Cardiac muscle cell (in vitro differentiated cells and primary cell): Measurements from ENCODE around the gene OBI1. TPM values are rescaled to one million over a fixed set of nuclear protein-coding genes. Genes with fewer than 3 reads are reported as not detected.
A peak's percentile ranks its signal among the peaks of the same experiment; 100 is the strongest.

Source experiments
- DNase-seq, 2 donors: peaks; one replicate each; pipeline versions ENCODE4 v3.0.0 to v3.0.0-alpha.2; 2010 to 2017; ENCODE audit warnings: low read depth in 1 of 2, low spot score in 1 of 2
- H3K27ac ChIP-seq: fragments of 200-600 bp; sonication (generic); 2 replicates; pipeline ENCODE4 v1.5.1; 2016
- H3K27me3 ChIP-seq: fragments of 200-600 bp; sonication (generic); 2 replicates; pipeline ENCODE4 v1.6.0; 2016; ENCODE audit warnings: control low read depth
- H3K36me3 ChIP-seq: fragments of 200-600 bp; sonication (generic); 2 replicates; pipeline ENCODE4 v1.5.1; 2016; ENCODE audit warnings: control low read depth
- H3K4me1 ChIP-seq: fragments of 200-600 bp; sonication (generic); 2 replicates; pipeline ENCODE4 v1.8.1; 2017; ENCODE audit warnings: low read depth, mild to moderate bottlenecking, mixed run types
- H3K4me3 ChIP-seq: fragments of 200-600 bp; sonication (generic); 2 replicates; pipeline ENCODE4 v1.5.1; 2016; ENCODE audit warnings: mild to moderate bottlenecking
- H3K9me3 ChIP-seq: fragments of 200-600 bp; sonication (generic); 2 replicates; pipeline ENCODE4 v1.5.1; 2017; ENCODE audit warnings: low read depth, mild to moderate bottlenecking, control low read depth
- polyA plus RNA-seq: library from polyadenylated mRNA; unstranded; fragments of >200 nt; fragmentation: Nextera tagmentation; extraction: Ambion mirVana; gene quantifications from 2 replicates; pipeline ENCODE4 v1.2.1, GENCODE V29; 2016
- total RNA-seq: library from RNA; depleted of rRNA; stranded (reverse); fragments of >200 nt; gene quantifications from 2 replicates; pipeline ENCODE4 v1.2.3, GENCODE V29; 2016
- TF ChIP-seq, protein P1 (sequence below): IDR thresholded peaks from 2 replicates; pipeline ENCODE4 v1.5.1; 2012; ENCODE audit warnings: low read depth, mild to moderate bottlenecking, low read length

The OBI1 gene, protein sequence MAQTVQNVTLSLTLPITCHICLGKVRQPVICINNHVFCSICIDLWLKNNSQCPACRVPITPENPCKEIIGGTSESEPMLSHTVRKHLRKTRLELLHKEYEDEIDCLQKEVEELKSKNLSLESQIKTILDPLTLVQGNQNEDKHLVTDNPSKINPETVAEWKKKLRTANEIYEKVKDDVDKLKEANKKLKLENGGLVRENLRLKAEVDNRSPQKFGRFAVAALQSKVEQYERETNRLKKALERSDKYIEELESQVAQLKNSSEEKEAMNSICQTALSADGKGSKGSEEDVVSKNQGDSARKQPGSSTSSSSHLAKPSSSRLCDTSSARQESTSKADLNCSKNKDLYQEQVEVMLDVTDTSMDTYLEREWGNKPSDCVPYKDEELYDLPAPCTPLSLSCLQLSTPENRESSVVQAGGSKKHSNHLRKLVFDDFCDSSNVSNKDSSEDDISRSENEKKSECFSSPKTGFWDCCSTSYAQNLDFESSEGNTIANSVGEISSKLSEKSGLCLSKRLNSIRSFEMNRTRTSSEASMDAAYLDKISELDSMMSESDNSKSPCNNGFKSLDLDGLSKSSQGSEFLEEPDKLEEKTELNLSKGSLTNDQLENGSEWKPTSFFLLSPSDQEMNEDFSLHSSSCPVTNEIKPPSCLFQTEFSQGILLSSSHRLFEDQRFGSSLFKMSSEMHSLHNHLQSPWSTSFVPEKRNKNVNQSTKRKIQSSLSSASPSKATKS
- total RNA-seq, result 11.2 and 14.1 TPM in 2 replicates
- polyA plus RNA-seq, result 17.0 and 19.3 TPM in 2 replicates

DNA sequence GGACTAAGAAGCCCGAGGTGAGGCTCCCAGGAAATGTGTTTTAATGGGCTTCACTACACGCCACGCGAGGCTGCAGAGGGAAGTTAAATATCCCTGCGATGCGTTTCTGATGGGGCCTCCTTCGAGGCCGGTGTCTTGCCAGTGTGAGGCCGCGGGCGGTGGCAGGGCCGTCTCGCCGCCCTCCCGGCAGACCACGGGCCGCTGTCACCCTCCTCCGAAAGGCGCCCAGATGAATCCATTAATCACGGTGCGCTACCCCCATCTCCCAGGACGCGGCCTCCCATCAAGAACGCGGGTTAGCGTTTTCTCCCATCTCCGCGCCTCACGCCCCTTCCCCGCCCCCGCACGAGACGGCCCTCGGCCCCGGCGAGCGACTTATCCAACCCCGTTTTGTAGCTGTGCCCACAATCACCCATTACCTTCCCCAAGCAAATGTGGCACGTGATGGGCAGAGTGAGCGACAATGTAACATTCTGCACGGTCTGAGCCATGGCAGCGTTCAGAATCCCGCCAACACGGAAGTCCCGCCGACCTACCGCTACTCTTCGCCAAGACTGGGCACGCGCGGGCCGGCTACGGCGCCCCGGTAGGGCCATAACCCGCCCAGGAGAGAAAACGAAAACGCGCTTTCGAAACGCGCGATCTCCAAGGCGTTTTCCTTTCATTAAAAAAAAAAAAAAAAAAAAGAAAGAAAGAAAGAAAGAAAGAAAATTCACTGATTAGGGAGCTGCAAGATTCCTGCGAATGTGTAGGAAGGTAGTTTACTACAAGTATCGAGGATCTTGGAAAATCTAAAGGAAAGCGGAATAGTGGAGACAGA is at the start of gene OBI1:
TSS of gene OBI1 (minus strand) at position 526 of the 820 bp plus-strand sequence. CDS start at position 491, 35 bp downstream.
- H3K36me3 ChIP-seq, result no peaks in the 10 kb centered on the region
- H3K27ac ChIP-seq, result peak within 1 kb of the TSS; percentile 77
- DNase-seq, result peak; percentile 89 to 93
- H3K4me1 ChIP-seq, result peaks cover 9% of the 10 kb centered on the region
- no peaks in the 10 kb centered on the region for H3K9me3 ChIP-seq
- H3K4me3 ChIP-seq, result peak within 1 kb of the TSS; percentile 61
- no peaks in the 10 kb centered on the region for H3K27me3 ChIP-seq
- TF ChIP-seq, protein P1, sequence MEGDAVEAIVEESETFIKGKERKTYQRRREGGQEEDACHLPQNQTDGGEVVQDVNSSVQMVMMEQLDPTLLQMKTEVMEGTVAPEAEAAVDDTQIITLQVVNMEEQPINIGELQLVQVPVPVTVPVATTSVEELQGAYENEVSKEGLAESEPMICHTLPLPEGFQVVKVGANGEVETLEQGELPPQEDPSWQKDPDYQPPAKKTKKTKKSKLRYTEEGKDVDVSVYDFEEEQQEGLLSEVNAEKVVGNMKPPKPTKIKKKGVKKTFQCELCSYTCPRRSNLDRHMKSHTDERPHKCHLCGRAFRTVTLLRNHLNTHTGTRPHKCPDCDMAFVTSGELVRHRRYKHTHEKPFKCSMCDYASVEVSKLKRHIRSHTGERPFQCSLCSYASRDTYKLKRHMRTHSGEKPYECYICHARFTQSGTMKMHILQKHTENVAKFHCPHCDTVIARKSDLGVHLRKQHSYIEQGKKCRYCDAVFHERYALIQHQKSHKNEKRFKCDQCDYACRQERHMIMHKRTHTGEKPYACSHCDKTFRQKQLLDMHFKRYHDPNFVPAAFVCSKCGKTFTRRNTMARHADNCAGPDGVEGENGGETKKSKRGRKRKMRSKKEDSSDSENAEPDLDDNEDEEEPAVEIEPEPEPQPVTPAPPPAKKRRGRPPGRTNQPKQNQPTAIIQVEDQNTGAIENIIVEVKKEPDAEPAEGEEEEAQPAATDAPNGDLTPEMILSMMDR, result no peak

DNA sequence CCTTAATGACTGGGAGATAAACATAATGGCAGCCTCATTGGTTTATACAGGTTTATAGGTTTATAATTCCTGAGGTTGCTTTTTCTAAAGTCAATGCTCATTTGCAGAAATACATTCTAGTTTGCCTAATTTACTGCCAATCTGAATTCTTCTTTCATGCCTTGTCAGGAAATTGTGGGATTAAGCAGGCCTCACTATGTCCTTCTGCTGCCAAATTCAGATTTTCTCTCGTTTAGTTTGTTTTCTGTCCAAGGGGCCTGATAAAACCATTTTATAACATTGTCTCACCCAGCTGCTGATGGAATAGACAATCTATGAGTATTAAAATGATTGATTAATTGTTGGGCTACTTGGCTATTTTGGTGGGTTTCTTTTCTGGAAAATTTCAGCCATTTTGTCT is 42.4 kb upstream of the OBI1 start:
- no peak overlapping the region for H3K27ac ChIP-seq
- DNase-seq, result peak in 1 of 2 donors; percentile 58
- no peaks in the 10 kb centered on the region for H3K9me3 ChIP-seq
- TF ChIP-seq, protein P1, result no peak
- no peak overlapping the region for H3K4me3 ChIP-seq
- H3K27me3 ChIP-seq, result no peaks in the 10 kb centered on the region
- no peaks in the 10 kb centered on the region for H3K4me1 ChIP-seq
- no peaks in the 10 kb centered on the region for H3K36me3 ChIP-seq

DNA sequence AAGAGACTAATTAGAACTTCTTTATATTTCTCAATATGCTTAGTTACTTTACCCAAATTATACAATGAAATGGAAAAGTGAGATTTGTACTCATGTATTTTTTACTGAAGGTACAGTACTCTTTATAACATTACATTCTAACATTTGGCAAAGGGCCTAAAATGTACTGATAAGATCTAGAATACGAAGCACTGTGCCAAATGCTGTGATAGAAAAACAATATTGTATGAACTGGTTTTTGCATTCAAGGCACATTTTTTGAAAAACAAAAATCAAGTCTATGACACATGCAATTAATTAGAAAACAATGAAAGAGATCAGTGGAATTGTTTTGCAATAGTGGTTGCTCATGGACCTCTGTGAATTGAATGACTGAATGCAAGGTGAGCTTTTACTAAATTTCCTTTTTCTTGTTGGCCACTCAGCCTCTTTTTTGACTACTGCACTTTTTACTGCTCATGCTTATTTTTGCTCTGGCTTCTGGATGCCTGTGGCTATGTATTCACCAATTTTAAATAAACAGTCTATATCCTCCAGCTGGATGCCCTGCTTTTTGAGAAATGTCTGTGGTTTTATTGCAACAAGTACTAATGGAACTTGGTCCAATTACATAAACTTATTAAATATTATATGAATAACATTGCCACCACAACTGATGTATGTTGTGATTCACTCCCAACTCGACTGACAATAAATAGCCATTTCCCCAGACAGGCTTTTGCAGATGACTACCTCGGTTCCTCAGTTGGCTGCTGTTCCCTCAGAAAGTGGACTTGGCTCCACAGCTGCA is 41.4 kb upstream of the OBI1 start:
- H3K27ac ChIP-seq, result no peak overlapping the region
- H3K4me1 ChIP-seq, result no peaks in the 10 kb centered on the region
- no peaks in the 10 kb centered on the region for H3K27me3 ChIP-seq
- no peaks in the 10 kb centered on the region for H3K9me3 ChIP-seq
- H3K36me3 ChIP-seq, result no peaks in the 10 kb centered on the region
- DNase-seq, result peak in 1 of 2 donors; percentile 40
- TF ChIP-seq, protein P1, result no peak
- H3K4me3 ChIP-seq, result no peak overlapping the region

DNA sequence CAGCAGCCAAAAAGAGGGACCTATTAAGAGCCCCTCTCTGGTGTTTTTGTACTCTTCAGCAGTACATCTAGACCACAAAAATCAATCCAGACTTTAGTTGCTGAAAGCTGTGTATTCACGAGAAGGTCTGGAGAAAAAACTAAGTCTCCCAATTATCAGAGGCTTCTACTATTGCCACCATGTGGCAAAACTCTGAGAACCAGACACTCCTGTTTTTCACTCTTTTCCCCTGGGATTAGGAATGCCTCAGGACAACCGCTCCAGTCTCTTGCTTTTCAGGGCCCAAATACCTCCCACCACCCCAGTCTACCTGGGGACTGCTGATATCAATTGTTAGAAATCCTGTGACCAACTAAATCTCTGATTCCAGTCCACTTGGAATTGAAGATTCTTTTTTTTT is 30.1 kb upstream of the OBI1 start:
- Histone ChIP-seq H3K36me3 (no peaks in the 10 kb centered on the region), H3K9me3 (no peaks in the 10 kb centered on the region), H3K27me3 (no peaks in the 10 kb centered on the region), H3K4me3 (no peak overlapping the region), H3K27ac (no peak overlapping the region), H3K4me1 (no peaks in the 10 kb centered on the region)
- DNase-seq, result peak; percentile 6 to 24
- TF ChIP-seq, protein P1, result peak; percentile 23

DNA sequence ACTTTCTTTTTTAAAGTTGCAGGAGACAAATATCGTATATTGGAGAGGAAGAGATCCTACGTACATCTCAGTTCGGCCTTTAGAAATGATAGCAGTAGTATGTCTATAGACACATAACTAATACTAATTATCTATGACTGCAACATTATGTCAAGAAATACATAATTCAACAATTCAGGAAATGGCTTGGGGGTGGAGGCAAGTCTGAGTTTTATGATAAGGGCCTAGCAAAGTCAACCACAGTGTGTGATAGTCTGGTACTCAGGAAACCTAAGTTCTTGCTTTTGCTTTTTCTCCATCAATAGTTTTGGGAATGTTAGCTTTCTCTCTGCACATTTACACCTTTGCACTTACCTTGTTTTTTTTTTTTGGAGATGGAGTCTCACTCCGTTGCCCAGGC is 27.5 kb upstream of the OBI1 start:
- TF ChIP-seq, protein P1, result no peak
- Histone ChIP-seq H3K36me3 (no peaks in the 10 kb centered on the region), H3K4me1 (no peaks in the 10 kb centered on the region), H3K9me3 (no peaks in the 10 kb centered on the region), H3K27ac (no peak overlapping the region), H3K4me3 (no peak overlapping the region), H3K27me3 (no peaks in the 10 kb centered on the region)
- DNase-seq, result no peak
